GM19035 (cell line): ENCODE measurements around the gene RAVER2.
A peak's percentile ranks its signal among the peaks of the same experiment; 100 is the strongest.
"Not testable (repeated sequence)": the region's sequence is repeated elsewhere in the genome, so short reads cannot be mapped to it uniquely, and the experiment has no call there.

Experiments used
- ATAC-seq: cut with Tn5 transposase; IDR thresholded peaks from one replicate; pipeline ENCODE4 v1.9.1; 2021; ENCODE audit not compliant: unreplicated experiment

RAVER2 gene, protein sequence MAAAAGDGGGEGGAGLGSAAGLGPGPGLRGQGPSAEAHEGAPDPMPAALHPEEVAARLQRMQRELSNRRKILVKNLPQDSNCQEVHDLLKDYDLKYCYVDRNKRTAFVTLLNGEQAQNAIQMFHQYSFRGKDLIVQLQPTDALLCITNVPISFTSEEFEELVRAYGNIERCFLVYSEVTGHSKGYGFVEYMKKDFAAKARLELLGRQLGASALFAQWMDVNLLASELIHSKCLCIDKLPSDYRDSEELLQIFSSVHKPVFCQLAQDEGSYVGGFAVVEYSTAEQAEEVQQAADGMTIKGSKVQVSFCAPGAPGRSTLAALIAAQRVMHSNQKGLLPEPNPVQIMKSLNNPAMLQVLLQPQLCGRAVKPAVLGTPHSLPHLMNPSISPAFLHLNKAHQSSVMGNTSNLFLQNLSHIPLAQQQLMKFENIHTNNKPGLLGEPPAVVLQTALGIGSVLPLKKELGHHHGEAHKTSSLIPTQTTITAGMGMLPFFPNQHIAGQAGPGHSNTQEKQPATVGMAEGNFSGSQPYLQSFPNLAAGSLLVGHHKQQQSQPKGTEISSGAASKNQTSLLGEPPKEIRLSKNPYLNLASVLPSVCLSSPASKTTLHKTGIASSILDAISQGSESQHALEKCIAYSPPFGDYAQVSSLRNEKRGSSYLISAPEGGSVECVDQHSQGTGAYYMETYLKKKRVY

DNA sequence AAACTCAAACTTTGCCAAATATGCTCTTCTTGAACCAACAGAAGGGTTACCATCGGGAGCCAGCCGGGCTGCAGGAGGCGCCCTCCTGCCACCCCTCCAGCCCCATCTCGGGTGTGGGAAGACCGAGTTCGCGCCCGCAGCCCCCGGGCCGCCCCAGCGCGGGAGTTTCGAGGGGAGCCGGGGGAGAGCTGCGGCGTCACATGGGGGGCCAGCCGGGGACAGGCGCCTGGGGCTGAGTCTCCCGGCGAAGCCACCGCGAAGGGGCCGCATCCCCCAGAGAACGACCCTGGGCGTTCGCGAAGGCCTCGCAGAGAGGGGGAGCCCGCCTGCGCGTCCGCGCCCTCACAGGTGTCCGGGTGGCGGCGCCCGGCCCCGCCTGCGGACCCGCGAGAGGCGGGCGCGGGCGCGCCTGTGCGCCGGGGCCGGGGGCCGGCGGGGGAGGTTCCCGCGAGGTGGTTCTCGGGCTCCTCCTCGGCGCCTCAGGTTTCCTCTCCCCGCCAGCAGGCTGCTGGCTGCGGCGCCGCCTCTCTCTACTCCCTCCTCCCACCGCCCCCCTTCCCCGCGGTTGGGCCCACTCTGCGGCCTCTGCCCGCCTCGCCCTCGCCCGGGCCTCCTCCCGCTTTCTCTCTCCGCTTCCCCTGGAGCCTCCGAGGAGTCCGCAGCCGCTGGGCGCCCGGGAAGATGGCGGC is at the start of gene RAVER2:
RAVER2 (plus strand) TSS at position 584 of the 689 bp plus-strand sequence; CDS start at position 682, 98 bp downstream.
- peak; percentile 60 for ATAC-seq

DNA sequence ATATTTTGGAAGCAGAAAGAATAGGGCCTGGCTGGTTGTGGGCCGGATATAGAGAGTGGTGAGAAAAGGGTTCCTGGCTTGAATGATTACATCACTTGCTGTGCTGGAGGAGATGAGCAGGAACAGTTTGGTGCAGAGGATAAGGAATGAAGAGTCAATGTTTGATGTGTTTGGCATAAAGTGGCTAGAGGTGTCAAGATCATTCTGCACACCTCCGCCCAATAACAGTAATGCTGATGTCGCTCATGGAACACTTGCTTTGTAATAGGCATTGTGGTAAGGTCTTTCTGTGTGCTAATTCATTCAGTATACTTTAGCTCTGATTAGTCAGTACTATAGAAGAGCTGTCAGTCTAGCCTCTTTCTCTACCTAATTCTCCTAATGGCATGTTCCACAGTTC is 48.0 kb upstream of the RAVER2 start:
- no peak for ATAC-seq

DNA sequence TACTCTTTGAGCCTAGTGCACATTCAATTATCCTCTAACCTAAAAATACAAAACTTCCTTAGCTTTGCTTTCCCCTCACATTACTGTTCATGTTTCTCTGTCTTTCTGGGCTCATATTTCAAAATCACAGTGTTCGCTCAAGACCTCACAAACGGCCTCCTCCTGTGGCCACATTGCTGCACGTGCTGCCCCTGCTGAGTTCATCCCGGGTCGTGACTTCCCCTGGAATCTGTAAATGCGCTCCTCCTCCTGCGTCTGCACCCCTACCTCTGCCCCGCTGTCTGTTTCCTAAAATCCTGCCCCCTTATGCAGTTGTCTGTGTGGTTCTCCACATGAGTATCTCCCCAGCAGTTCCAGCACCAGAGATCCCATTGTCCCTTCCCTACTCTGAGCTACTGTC is 45.5 kb upstream of the RAVER2 start:
- ATAC-seq: no peak

DNA sequence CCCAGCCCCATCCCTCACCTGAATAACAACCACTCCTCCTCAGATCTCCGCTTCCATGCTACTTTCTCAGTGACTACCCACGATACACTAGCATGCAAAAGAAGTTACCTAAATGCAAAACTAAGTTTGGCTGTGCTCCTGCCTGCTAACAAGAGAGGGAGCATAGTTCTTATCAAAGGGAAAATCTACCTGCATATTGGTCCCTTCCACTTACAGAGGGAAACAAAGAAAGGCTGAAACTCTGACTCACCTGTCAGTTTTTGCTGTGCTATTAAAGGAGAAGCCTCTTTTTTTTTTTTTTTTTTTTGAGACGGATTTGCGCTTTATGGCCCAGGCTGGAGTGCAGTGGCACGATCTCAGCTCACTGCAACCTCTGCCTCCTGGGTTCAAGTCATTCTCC is 43.8 kb upstream of the RAVER2 start:
- no peak for ATAC-seq

DNA sequence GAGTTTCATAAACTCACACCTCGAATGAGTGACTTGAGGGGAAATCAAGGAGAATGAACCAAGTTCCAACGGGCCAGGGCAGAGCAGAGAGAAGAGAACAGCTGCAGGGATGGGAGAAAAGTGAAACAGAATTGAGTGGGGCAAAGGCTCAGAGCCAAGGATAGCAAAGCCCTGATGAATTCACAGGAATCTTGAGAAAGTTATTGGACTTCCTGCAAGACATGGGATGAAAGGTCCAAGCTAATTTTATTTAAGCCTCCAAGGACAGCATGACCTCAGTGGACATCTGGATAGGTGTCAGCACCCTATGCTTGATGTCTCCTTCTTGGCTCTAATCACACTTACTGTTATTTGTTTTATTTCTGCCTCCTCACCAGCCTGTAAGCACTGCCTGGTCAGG is 43.0 kb upstream of the RAVER2 start:
- ATAC-seq: no peak

DNA sequence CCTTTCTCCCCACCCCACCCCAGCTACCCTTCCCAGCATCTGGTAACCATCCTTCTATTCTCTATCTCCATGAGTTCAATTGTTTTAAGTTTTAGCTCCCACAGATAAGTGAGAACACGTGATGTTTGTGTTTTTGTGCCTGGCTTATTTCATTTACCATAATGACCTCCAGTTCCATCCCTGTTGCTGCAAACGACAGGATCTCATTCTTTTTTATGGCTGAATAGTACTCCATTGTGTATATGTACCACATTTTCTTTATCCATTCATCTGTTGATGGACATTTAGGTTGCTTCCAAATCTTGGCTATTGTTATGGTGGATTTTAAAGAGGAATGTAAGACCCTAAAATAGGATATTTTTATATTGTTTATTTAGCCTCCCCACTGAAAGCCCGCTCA is 42.2 kb upstream of the RAVER2 start:
- ATAC-seq: not testable (repeated sequence)

DNA sequence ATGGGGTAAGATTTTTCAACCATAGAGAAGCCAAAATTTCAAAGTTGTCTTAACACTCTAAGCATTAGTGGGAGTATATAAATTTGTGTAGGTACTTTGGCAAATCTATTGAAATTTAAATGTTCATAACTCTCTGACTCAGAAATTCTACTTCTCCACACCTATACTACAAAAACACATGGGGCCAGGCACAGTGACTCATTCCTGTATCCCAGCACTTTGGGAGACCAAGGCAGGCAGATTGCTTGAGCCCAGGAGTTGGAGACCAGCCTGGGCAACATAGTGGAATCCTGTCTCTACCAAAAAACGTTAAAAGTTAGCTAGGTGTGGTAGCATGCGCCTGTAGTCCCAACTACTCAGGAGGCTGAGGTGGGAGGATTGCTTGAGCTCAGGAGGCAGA is 41.3 kb upstream of the RAVER2 start:
- ATAC-seq: no peak

DNA sequence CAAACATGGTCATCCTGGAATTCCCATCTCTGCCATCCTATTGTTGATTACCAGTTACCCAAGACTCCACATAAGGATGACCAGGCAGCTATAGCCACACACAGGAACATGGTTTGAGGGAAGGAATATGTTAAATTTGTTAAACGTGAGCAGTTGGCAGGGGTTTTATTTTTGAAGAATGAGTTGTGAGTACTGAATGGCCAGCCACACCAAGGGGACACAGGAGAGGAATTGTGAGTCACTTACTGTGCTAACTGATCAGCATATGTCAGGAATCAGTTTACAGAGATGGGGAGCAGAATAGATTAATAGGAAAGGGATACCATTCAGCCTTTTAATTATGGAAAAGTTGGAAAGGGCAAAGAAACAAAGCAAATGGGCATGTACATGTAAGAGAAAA is 39.3 kb upstream of the RAVER2 start:
- no peak for ATAC-seq

DNA sequence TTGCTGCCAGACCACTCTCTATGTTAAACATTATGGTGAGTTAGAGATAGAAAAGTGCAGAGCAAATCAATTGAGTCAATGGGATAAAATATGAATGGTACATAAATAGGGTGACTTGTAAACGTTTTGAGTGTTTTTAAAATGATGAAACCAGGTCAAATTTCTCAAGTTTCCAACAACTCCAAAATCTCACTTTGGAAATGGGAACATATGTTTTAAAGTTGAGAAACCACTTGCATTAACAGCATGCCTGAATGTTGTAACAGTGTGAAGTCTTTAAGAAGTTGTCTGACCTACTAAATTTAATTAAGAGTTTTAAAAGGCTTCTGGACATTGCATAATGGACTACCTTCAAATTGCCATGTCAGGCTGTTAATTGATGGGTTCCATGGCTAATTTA is 33.6 kb upstream of the RAVER2 start:
- no peak for ATAC-seq

DNA sequence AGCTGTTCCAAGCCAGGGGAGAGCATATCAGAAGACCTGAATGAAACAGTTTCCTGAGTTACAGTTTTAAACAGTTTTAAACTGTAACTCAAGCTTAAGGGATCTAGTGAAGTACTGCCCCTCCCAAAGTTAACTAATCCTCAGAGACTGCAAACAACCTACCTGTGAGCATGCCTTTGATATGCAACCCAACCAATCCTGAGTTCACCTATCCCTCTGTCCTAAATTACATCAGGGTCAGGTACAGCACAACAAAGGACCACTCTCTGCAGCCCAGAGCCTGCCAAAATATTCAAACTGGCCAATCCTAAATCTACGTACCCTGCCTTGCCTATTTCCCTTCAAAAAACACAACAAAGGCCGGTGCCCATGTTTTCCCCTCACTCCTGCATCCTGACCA is 32.8 kb upstream of the RAVER2 start:
- ATAC-seq: no peak

DNA sequence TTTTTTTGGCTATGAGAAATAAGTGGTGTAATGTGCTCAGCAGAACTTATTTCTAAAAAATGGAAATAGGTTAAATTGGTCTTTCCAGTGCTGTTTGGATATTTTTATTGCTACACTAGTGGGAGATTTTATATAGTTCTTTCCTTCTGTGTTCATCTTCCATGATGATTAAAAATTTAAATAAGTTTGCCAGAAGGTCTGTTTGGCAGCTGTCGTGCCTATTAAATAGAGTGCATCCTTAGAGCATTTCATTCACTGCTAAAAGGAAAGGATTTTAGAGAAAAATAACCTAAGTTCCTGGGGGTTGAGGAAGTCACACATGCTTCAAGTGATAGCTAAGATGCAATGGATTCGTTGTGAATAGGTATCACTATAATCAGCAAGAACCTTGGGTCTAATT is 29.7 kb upstream of the RAVER2 start:
- ATAC-seq: no peak

DNA sequence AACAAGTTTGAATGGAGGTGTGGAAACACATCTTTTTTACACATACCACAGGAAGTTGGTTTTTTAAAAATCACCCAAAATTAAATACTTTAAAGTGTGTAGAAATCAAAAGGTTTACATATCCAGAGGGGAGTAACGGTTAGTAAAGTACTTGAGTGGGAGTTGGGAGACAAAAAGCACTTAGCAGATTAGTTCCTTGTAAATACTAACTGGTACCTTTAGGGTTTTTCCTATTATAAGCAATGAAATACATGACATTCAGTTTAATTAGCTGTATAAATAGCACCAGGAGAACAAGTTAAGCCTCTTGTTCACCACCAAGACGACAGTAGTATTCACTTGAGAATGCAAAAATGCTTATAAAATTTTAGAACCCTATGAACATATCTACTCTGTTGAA is 23.7 kb upstream of the RAVER2 start:
- ATAC-seq: no peak

DNA sequence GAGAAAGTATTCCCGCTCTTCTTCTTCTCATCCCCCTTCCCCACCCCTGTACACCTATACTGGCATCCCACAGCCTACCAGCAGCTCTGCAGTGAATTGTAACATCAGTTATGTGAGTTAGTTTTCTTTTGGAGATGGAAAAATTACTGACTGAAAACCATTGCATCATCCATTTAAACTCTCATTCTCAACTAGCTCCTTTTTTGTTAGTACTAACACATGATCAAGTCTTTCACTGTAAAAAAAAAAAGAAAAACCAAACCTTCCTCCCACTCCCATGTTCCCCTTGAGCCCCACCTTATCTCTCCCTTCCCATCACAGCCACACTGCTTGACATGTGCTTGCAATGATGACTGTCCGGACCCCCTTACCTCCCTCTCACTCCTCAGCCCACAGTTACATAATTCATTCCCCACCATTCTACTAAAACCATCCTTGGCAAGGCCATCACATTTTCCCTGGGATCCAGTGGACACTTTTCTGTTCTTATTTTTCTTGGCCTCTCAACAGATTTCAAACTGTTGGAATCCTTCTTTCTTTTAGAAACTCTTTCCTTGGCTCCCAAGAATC is 23.2 kb upstream of the RAVER2 start:
- no peak for ATAC-seq

DNA sequence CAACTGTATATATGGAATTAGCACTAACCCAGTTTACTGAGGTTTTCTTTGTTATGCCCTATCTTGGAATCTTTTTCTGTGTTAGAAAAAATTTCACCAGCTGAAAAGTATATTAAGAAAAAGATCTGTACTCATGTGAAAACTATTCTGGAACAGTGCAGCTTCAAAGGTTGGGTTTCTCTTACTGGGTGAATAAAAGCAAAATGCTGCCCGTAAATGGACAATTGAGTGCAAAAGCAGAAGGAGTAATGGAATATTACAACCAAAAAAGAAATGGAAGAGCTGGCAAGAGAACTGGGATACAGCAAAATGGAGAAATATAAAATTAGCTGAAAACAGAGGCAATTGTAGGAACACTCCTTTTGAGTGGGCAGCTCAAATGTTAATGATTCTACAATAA is 17.0 kb upstream of the RAVER2 start:
- no peak for ATAC-seq

DNA sequence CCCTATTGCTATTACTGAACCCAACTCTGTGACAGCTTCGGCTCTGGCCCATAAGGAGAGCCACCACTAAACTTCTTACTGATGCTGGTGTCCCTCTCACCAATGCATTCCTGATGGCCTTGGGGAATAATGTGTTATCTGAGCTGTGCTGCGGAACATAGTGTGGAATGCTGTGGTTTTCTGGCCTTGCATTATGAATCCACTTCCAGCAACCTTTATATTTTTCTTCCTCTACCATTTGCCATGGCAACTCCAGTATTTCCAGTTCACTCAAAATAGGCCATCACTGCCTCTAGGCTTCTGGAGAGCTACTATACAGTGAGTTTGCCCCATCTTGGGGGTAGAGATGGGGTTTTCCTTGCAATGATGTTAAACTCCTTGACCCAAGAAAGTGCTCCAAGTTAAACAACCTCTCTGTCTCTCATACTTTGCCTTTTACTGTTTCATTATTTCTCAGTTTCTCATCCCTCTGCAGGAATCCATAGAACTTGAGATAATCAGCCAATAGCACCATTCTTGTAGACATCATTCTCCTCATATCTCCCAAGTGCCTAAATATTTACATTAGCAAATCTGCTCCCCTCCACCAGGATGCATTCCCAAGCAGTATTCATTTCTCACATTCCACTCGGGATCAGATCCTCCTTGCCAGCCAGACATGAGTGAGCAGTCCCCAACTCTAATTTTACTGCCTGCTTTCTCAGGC is 11.1 kb upstream of the RAVER2 start:
- ATAC-seq: no peak

DNA sequence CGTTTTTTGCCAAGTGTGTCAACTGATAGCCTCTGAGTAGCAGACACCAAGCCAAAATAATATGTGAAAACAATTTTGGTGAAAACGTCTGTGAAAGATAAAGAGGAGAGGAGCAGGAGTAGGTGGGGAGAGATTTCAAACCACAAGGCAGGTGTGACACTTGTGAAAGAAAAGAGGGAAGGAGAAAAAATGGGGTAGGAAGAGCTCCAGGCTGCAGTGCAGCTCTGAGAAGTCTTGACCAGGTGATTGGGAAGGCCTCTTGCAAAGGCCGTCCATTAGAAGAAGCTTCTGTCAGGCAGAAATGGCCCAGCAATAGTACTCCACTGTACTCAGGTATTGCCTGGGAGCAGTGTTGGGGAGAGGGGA is 10.6 kb upstream of the RAVER2 start:
- no peak for ATAC-seq

DNA sequence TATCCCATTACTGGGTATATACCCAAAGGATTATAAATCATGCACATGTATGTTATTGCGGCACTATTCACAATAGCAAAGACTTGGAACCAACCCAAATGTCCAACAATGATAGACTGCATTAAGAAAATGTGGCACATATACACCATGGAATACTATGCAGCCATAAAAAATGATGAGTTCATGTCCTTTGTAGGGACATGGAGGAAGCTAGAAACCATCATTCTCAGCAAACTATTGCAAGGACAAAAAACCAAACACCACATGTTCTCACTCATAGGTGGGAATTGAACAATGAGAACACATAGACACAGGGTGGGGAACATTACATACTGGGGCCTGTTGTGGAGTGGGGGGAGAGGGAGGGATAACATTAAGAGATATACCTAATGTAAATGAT is 4.2 kb upstream of the RAVER2 start:
- ATAC-seq: not testable (repeated sequence)

DNA sequence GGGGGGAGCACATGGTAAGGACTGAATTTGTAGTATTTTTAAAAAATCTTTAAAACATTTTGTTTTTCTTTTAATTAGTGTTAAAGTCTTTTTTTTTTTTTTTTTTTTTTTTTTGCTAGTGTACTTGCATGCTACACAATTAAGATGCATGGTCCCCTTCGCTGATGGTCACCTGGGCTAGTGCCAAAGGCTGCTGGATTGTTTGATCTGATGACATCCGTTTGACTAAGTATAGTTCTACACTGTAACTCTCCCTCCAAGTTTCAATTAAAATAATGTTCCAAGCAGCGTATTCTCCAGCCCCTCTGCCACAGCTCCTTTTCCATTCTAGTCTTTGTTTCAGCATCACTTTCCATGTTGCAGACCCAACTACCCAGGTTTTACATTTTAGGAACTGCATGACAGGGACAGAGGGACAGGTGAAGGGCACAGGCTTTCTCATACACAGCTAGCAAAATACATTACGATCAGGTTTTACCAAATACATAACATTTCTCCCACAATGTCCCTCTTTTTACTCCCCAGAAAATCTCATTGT is 852 bp upstream of the RAVER2 start:
- ATAC-seq: no peak

DNA sequence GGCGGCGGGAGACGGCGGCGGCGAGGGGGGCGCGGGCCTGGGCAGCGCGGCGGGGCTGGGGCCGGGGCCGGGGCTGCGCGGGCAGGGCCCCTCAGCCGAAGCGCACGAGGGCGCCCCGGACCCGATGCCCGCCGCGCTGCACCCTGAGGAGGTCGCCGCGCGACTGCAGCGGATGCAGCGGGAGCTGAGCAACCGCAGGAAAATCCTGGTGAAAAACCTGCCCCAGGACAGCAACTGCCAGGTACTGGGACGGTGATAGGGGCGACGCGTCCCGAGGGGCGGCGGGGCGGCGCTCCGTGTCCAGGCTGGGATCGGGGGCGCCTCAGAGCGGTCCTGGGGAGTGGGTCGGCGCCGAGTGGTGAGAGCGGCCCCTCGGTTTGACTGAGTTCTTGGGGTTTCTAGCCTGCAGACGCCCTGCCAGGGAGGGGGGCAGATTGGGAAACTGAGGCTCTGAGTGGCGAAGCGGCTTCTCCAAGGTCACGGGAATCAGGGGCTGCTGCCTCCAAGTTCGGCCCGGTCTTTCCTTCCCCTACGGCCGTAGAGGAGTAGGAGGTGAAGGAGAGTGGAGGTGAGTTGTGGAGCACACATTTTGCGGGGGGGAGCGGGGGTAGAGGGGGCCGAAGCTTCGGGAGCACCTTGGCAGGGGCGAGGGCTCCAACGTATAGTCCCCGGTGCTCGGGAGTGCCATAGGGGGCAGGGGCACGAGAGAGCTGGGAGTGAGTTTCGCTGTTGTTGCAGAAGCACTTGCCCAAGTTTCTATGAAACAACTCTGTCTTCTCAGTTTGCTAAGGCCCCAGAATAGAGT is 508 bp downstream of the RAVER2 start:
- peak; percentile 20 for ATAC-seq
